Esophagus squamous epithelium (tissue), 4 donors: Measurements from ENCODE around the gene UNC13C.

ENCODE experiments used
- POLR2A ChIP-seq, 4 donors: fragments of 450-650 bp; IDR thresholded peaks; one replicate each; pipeline ENCODE4 v1.6.1; 2017; ENCODE audit warnings: antibody characterized with exemption in 4 of 4, mild to moderate bottlenecking in 4 of 4, moderate library complexity in 3 of 4
- TF ChIP-seq, protein P1 (sequence below), 6 experiments: fragments of 450-650 bp in 4 of 6; fragments of 200-600 bp in 2 of 6; sonication (generic) in 2 of 6; IDR thresholded peaks; one replicate each; pipeline ENCODE4 v1.5.1; 2016 to 2019; ENCODE audit warnings: antibody characterized with exemption in 6 of 6, mild to moderate bottlenecking in 4 of 6, moderate library complexity in 4 of 6

DNA sequence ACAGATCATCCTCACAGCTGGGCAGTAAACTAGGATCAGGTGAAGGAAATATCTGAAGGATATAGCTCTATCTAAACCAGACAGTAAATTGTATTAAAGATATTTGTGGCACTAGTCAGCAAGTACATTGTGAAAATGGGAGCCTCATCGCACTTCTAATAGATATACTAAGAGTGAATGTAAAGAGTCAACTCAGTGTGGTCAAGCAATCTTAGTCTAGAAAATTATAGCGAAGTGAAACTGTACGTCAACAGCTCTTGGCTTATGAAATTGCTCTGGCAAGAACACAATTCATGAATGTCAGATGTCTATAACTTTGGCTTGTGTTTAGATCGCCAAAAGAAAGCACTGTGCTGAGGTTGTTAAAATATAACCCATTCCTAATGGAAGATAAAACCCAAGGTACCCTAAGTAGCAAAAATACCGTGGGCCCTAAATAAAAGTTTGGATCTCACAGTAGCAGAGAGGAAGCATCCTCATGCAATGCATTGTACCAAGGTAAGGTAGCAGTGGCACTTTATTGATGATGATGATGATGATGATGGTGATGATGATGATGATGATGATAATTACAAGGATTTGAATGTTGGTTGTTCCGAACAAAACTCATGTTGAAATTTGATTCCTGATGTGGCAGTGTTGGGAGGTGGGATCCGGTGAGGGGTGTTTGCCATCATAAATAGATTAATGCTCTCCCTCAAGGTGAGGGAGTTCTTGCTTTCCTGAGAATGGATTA, 228.5 kb downstream of the UNC13C start:
- TF ChIP-seq, protein P1, sequence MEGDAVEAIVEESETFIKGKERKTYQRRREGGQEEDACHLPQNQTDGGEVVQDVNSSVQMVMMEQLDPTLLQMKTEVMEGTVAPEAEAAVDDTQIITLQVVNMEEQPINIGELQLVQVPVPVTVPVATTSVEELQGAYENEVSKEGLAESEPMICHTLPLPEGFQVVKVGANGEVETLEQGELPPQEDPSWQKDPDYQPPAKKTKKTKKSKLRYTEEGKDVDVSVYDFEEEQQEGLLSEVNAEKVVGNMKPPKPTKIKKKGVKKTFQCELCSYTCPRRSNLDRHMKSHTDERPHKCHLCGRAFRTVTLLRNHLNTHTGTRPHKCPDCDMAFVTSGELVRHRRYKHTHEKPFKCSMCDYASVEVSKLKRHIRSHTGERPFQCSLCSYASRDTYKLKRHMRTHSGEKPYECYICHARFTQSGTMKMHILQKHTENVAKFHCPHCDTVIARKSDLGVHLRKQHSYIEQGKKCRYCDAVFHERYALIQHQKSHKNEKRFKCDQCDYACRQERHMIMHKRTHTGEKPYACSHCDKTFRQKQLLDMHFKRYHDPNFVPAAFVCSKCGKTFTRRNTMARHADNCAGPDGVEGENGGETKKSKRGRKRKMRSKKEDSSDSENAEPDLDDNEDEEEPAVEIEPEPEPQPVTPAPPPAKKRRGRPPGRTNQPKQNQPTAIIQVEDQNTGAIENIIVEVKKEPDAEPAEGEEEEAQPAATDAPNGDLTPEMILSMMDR (IDR thresholded peaks at IDR 0.05) = no peak
- no peak for TF ChIP-seq POLR2A (IDR thresholded peaks at IDR 0.05)
